ENCODE measurements around the gene SLBP. TPM values are rescaled to one million over a fixed set of nuclear protein-coding genes. Genes with fewer than 3 reads are reported as not detected.
A peak's percentile ranks its signal among the peaks of the same experiment; 100 is the strongest.

Gene SLBP
- total RNA-seq, 1 donor from 2014 or later = 26.4 TPM

DNA sequence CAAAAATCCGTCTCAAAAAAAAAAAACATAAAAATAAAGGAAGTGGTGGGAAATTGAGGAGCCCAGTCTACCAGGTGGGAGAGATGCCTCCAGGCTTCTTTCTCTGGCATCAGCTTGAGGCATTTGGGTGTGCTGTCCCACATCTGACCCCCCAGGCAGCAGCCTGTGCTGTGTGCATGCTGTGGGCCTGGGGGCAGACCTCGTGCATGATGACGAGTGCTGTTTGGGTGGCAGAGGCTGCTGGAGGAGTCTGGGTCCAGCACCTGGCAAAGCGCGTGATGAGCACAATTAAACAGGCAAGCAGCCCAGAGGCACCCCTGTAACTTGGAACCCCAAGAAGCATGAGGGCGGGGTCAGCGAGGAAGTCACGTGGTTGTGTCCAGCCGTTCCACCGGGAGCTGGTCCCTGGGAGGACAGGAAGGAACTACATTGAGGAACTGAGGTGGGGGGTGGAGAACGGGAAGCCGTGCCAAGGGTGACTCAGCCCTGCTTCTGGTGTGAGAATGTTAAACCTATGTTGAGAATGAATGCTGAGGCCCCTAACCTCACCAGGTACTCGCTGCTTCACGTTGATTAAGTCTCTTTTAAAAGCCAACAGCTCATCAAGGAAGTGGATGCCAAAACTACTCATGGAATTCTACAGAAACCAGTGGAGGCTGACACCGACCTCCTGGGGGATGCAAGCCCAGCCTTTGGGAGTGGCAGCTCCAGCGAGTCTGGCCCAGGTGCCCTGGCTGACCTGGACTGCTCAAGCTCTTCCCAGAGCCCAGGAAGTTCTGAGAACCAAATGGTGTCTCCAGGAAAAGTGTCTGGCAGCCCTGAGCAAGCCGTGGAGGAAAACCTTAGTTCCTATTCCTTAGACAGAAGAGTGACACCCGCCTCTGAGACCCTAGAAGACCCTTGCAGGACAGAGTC is 15.3 kb upstream of the SLBP start:
- peak; percentile 76 for DNase-seq (ENCODE audit: low spot score)

DNA sequence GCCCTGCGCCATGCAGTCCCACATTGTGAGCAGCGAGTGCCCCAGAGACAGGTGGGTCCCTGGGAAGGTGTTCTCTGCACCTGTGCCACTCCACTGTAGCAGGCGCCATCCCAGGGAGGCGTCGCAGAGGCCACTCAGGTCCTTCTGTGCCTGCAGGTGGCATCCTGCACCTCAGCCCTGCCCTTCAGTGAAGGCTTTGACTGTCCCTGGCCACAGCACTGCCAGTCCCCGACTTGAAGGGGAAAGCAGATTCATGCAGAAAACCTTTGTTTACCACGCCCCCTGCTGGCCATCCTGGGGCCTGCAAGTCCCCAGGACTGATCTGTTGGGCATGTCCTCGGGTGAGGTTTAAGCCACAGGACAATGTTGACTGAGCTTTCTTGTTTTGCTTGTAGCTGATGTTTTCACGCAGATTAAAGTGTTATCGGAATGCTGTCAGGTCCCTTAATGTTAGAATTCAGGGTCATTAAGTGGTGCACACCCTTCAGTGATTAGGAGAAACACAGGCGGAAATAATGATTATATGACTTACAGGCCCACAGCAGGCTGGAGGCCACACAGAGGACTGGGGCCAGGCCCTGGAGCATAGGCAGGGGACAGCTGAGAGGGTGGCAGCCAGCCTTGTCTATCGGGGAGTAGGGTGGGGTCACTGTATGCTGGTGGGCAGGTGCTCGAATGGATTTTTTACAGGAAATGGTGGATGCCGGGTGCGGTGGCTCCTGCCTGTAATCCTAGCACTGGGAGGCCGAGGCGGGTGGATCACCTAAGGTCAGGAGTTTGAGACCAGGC is 14.2 kb upstream of the SLBP start:
- peak; percentile 93 for DNase-seq (ENCODE audit: low spot score)

DNA sequence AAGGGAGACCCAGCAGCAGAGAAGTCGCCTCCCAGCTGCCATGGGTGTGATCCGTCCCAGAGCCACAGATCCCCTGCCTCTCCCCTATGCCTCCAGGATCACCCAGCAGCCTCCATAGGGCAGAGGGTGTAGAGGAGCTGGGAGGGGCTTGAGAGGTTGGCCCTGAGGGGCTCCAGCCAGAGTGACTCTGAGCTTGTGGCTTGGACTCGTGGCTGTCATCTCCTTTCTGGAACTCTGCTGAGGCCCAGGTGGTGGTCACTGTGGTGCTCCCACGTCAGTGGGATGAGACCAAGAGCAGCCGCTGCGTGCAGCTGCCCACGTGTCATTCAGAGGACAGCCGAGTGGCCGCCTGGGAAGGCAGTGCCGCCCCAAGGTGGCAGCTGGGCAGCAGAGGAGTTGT is 13.4 kb upstream of the SLBP start:
- DNase-seq (ENCODE audit: low spot score) = no peak

DNA sequence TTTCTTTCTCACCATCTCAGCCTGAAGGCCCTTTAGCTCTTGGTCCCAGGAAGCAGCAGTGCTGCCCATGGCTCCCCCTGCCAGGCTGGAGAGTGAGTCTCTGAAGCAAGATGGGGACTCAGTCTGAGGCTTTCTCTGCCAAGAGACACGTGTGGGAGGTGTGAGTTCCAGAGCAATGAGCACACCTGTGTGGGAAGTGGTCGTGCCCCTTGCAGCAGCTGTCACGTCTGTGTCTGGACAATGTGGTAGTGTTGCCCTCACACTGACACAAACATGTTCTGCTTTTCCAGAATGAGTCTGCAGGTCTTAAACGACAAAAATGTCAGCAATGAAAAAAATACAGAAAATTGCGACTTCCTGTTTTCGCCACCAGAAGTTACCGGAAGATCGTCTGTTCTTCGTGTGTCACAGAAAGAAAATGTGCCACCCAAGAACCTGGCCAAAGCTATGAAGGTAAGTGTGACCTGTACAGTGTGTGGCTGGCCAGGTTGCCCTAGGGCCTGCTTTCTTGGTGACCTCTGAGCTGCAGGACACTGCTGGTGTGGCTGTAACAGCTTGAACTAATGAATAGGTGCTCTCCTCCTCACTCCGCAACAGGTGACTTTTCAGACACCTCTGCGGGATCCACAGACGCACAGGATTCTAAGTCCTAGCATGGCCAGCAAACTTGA is 11.1 kb upstream of the SLBP start:
- no peak for DNase-seq (ENCODE audit: low spot score)

DNA sequence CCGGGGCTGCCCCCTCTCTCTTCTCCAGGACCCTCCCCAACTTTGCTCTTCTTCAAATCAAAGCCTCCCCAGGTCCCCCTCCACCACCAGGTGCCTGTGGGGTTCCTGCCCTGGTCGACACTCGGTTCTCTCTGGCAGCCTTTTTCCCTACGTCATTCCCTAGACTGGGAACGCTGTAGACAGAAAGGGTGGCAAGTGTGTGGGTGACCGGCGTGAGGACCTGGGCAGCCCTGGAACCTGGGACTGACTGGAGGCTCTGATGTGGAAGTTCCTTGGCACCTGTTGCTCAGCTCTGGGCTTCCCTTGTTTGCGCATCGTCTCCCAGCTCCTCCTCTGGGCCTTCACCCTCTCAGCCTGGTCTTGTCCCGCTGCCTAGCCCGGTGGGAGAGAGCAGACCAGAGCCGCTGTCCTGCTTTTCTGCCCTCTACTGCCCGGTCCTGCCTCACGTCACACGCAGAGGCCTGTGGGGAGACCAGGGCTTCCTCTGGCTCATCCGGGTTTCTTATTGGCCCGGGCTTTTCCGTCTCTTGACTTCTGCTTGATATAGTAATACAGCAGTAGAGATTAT is 10.5 kb upstream of the SLBP start:
- DNase-seq (ENCODE audit: low spot score) = no peak

DNA sequence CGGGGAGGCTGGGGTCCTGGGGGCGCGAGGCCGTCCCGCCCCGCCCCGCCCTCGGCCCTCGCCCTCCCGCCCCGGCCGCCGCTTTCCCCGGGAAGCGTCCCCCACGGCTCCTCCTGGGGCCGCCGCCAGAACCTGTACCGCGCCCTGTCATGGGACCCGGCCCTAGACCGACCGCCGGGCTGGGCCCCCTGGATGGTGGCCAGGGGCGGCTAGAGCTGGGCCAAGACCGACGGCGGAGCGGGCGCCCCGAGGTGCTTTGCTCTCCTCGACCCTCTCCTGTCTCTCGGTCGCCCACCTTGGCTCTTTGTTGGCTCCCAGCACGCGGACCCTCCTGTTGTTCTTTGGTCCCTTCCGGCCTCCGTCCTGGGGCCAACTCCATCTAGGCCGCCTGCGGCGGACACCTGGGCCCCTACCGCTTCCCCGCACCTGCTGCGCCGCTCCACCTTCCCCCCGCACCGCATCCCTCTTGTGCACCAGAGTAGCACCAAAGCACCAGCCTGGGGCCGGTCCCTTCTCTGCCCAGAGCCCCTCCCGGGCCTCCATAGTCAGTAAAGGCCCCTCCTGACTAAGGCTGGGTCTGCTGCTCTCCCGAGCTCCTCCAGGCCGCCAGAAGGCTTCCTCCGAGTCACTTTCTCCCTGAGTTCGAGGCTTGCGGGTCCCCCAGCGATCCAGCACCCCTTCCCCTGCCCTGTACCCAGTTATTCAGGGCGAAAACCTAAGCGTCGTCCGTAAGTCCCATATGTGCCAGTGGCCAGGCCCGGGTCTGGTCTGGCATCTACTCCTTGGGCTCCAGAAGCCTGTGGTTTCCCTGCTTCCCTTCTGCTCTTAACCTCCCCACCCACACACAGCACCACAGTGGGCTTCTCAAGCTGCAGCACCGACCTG is 9.8 kb upstream of the SLBP start:
- DNase-seq (ENCODE audit: low spot score) = no peak

DNA sequence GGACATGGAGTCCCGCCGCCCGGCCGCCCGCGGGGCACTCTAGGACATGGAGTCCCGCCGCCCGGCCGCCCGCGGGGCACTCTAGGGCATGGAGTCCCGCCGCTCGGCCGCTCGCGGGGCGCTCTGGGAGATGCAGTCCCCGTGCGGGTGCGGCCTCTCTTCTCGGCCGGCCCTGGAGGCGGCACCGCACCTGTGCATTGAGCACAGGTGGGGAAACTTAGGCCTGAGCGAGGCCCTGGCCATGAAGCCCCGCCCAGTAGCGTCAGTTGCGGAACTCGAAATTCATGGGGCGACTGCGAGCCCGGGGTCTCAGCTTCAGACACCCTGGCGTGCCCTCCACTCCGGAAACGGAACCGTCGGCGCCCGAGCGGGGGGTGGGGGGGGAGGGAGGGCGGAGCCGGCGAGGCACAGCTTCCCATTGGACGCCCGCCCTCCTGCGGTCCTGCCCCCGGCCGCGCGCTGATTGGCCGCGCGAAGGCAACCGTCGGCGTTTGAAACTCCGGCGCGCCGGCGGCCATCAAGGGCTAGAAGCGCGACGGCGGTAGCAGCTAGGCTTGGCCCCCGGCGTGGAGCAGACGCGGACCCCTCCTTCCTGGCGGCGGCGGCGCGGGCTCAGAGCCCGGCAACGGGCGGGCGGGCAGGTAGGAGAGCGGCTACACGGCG is 9.0 kb upstream of the SLBP start, which contains the start of the genes TACC3 and TMEM129:
Gene TACC3 (plus strand): TSS at position 519 of the 663 bp plus-strand sequence. CDS start 1,901 bp downstream, outside the sequence.
Gene TMEM129 (minus strand): TSS at position 321 of the 663 bp plus-strand sequence. CDS start 486 bp downstream, outside the sequence.
- peak; percentile 94 for DNase-seq (ENCODE audit: low spot score)

DNA sequence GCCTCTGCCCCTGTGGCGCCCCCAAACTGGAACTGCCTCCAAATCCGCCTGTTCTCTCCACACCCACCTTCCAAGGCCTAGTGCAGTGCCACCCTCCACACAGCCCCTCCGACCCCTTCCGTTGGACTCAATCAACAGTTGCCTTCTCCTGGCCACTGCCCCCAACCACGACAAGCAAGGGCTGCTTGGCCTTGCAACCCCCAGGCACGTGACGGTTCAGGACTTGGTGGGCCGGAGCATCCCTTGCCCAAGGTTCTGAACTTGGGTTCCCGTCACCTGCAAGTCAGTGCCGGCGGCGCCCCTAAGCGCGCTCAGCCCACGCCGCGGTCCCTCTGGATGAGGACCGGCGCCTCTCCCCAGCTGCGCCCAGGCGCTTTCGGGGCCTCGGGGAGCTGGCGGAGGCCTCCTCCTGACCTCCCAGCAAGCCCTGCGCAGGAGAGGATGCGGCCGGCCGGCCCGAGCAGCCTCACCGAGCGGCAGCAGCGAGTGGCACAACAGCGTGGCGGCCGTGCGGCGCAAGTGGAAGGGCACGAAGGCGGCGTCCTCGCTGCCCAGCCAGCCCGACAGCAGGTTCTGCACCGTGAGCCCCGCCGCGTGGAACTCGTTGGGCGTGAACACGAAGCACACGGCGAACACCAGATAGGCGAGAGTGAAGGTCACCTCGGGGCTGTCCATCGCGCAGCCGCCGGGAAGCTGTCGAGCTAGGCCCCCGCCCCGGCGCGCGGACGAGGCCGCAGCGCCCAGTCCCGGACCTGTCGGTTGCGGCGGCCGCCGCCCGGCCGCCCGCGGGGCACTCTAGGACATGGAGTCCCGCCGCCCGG is 8.3 kb upstream of the SLBP start:
- DNase-seq (ENCODE audit: low spot score) = peak; percentile 37

DNA sequence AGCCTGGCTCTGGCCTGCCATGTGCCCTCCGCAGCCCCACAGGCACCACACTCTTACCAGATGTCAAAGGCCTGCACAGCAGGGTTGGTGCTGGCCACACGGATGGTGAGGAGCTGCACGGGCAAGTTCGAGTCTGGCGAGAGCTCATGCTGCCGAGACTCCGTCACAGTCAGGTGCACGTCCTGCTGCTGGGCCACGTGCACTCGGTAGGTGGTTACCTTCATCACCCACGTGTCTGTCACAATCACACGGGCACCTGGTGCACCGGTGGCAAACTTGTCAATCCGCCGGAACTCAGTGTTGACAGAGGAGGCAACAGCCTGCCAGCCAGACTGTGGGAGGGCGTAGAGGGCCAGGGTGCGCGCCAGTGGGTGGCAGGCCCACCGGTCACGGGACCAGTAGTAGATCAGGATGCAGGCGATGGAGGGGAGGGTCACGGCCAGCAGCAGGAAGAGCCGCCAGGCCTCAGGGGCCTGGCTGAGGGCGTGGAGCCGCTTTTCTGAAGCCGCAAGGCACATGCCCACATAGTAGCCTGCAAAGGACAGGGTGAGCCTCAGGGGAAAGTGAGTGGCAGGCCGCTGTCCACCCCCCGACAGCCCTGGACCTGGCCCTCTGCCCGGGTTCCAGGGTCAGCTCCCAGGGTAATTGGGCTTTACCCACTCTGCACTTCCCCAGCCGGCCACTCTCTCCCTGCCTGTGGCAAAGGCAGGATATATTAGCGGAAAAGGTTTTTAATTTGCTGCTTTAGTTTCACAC is 6.2 kb upstream of the SLBP start:
- DNase-seq (ENCODE audit: low spot score) = no peak

DNA sequence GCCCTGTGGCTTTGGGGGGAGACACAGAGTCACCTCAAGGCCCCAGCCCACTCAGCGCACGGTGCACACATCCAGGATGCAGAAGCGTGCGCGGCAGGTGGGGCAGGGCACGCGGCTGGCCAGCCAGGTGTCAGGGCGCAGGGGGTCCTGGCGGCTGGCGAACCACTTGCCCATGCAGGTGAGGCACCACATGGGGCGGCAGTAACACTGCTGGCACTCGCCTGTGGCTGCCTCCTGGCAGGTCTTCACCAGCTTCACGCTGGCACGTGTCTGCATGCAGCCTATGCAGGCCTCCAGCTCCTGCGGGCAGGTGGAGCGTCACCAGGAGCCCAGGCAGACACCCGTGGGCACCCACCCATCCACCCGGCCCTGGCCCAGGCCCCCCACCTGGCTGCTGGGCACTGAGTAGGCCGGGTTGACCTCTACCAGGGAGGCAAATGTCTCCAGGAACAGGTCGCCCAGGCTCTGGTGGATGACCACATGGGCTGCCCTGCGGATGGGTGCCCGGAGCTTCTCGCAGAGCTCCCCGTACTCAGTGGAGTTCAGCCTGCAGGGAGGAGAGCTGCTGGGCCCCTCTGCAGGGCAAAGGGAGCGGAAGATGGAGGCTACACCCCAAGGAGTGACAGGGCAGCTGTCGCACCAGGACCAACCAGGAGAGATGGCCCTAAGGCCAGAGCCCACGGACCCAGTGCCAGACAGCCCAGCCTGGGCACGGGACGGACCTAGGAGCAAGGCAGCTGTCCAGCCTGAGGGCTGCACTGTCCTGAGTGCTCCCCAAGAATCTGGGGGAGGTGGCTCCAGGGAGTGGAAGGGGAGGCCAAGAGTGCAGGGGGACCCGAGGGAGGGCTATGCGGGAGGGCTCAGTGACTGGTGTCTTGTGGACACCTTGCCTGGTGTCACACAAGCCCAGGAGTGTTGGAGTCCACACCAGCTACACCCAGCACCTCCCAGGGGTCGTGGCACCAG is 5.3 kb upstream of the SLBP start:
- DNase-seq (ENCODE audit: low spot score) = no peak

DNA sequence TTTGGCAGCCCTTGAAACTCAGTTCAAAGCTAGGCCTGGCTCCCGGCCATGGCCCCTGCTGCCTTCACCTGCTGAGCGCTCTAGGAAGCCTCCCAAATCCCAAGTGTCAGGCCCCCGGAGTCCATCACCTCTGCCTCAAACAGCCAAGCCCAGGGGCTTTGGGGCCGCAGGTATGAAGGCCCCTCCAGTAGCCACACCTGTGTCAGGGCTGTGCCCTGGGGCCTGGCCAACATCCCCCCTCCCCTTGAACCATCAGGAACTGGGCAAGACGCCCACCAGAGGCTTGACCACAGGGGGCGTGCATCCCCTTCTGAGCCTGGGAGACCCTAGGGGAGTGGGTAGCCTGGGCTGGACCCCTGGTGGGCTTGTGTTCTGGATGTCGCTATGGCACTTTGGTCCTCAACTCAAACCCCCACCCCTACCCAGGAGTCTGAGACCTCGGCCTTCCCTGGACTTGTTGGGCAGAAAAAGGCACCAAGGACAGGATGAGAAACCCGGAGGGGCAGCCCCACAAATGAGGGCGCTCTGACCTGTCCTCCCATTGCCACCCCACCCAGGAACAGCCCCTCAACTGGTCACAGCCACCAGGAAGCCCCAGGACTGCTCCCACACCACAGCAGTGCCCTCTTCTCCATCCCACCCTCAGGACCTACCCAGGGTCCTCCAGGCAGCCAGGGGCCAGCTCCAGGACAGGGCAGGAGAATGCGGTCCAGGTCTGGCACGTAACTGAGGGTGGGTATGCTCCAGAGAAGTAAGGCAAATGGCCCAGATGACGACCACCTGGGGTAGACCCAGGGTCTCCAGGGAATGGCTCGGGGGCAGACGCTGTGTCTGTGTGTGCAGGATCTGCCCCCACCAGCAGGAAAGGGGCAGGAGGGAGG is 4.2 kb upstream of the SLBP start:
- DNase-seq (ENCODE audit: low spot score) = no peak

DNA sequence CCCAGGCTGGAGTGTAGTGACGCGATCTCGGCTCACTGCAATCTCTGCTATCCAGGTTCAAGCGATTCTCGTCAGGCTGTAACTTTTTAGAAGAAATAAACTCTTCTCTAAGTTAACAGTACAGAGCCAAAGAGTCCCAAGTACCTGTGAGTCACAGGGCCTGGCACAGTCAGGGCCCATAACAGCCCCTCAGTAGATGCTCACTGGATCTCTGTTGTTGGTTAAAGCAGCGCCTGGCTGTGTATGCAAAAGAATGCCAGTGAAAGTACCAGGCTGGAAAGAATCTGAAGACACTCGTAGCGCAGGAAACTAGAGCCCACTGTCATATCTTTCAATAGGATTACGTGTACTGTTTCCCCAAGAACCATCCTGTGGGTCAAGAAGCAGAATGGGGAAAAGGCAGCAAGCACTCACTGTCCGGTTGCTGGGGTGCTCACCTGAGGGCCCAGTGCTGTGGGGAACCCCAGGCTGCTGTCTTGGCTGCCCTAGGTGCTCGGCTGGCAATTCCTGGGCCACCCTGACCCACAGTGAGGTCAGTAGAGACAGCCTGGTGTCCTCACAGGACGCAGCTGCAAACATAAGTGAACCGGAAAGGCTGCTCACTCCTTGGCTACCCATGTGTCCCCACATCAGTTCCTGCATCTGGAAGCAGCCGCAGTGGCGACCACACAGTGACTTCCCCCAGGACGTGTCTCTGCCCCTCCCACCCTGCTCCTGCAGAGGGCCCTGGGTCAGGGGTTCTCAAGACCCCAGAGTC is 3.1 kb upstream of the SLBP start:
- DNase-seq (ENCODE audit: low spot score) = no peak

DNA sequence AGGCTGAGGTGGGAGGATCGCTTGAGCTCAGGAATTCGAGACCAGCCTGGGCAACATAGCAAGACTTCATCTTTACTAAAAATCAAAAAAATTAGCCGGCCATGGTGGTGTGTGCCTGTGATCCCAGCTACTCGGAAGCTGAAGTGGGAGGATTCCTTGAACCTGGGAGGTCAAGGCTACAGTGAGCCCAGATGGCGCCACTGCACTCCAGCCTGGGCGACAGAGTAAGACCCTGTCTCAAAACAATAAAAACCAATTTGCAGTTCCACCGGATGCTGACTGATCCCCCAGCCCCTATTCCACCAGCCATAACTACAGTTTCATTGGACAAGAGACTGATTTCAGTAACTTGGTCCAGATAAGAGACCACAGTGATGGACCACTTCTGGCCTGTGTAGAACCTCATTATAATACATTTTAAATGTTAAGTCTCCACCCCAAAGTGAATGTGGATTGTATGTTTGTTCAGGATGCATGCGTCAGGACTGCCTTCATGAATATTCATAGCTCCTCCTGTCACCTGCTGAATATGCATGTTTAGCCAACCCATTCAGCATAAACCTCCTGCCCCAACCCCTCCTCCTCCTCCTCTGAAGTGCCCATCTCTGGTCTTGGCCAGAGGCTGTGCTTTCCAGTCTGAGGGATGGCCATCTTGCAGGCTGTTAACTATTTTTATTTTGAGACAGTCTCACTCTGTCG is 2.3 kb upstream of the SLBP start:
- DNase-seq (ENCODE audit: low spot score) = no peak

DNA sequence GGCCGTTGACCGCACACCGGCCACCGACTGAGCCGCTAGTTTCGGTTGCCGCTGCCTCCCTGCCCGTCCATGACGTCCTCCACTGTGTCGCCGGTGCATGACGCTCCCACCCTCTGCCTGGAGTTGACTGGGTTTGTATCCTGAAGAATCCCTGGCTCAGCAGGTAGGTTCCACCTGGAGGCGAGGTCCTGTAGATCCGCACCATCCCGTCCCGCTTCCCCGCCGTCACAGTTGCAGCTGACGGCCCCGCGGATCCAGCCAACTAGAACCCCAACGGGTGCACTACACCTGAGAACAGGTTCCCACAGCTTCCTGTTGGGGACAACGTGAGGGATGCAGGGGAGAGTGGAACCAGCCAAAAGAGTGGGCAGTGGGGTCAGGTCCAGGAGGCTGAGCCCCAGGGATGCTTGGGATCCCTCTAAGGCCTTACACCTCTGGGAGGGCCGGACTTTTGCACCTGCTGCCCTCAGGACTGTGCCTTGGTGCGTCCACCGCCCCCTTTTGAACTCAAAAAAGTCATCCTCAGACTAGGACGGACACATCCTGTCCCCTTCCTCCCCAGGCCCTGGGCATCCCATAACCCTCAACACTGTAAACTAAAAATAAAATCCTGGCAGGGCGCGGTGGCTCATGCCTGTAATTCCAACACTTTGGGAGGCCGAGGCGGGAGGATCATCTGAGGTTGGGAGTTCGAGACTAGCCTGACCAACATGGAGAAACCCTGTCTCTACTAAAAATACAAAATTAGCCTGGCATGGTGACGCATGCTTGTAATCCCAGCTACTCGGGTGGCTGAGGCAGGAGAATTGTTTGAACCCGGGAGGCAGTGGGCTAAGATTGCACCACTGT is 1.1 kb upstream of the SLBP start:
- DNase-seq (ENCODE audit: low spot score) = no peak
